T-helper 2 cell treated with Interferon-gamma antibody and Interleukin-4, amounts not matched to agents 5 μg/mL and 100 μg/mL, for 36 hours (primary cell): ENCODE results near the gene TPSAB1.
"Not testable (repeated sequence)": the region's sequence is repeated elsewhere in the genome, so short reads cannot be mapped to it uniquely, and the experiment has no call there.

Experiments used
- DNase-seq: peaks from one replicate; pipeline ENCODE4 v3.0.0; 2021; ENCODE audit warnings: low spot score
- H3K27ac Mint-ChIP-seq: one replicate; pipeline ENCODE4 v1.8.0; 2021; ENCODE audit warnings: mild to moderate bottlenecking, mixed read lengths
- H3K27me3 Mint-ChIP-seq: one replicate; pipeline ENCODE4 v1.8.0; 2021; ENCODE audit warnings: low read depth, mixed read lengths
- H3K36me3 Mint-ChIP-seq: one replicate; pipeline ENCODE4 v1.8.0; 2021; ENCODE audit warnings: low read depth, mixed read lengths
- H3K4me1 Mint-ChIP-seq: one replicate; pipeline ENCODE4 v1.8.0; 2021; ENCODE audit warnings: low read depth, mixed read lengths
- H3K4me3 Mint-ChIP-seq: one replicate; pipeline ENCODE4 v1.8.0; 2022; ENCODE audit warnings: mild to moderate bottlenecking, moderate library complexity, mixed read lengths
- H3K9me3 Mint-ChIP-seq: one replicate; pipeline ENCODE4 v1.8.0; 2021; ENCODE audit warnings: mixed read lengths

The TPSAB1 gene

GRCh38 chr16:1269418-1269817, 28.9 kb downstream of the TPSAB1 start:
- not testable (repeated sequence) for H3K36me3 Mint-ChIP-seq, H3K27ac Mint-ChIP-seq, H3K4me1 Mint-ChIP-seq, H3K4me3 Mint-ChIP-seq, H3K27me3 Mint-ChIP-seq, DNase-seq, H3K9me3 Mint-ChIP-seq

- Mint-ChIP-seq H3K27me3 (no peaks in the 10 kb centered on the region), H3K27ac (no peak overlapping the region), H3K9me3 (no peaks in the 10 kb centered on the region), H3K4me3 (no peak overlapping the region), H3K4me1 (no peaks in the 10 kb centered on the region), H3K36me3 (no peaks in the 10 kb centered on the region)
- DNase-seq: no peak
These were observed 30.8 kb downstream of the TPSAB1 start for GRCh38 chr16:1271380-1271723.

GRCh38 chr16:1271724-1272413, 31.4 kb downstream of the TPSAB1 start:
- not testable (repeated sequence) for H3K4me3 Mint-ChIP-seq, DNase-seq, H3K4me1 Mint-ChIP-seq, H3K36me3 Mint-ChIP-seq, H3K27me3 Mint-ChIP-seq, H3K9me3 Mint-ChIP-seq, H3K27ac Mint-ChIP-seq

- no peaks in the 10 kb centered on the region for H3K9me3 Mint-ChIP-seq
- no peaks in the 10 kb centered on the region for H3K27me3 Mint-ChIP-seq
- no peak for DNase-seq
- no peaks in the 10 kb centered on the region for H3K36me3 Mint-ChIP-seq
- H3K4me3 Mint-ChIP-seq: no peak overlapping the region
- no peak overlapping the region for H3K27ac Mint-ChIP-seq
- H3K4me1 Mint-ChIP-seq: no peaks in the 10 kb centered on the region
These were observed 32.1 kb downstream of the TPSAB1 start for GRCh38 chr16:1272453-1273198.

GRCh38 chr16:1273816-1274215, 33.3 kb downstream of the TPSAB1 start:
- no peak for DNase-seq
- H3K36me3 Mint-ChIP-seq: no peaks in the 10 kb centered on the region
- no peaks in the 10 kb centered on the region for H3K4me1 Mint-ChIP-seq
- no peak overlapping the region for H3K27ac Mint-ChIP-seq
- no peak overlapping the region for H3K4me3 Mint-ChIP-seq
- no peaks in the 10 kb centered on the region for H3K9me3 Mint-ChIP-seq
- H3K27me3 Mint-ChIP-seq: no peaks in the 10 kb centered on the region

GRCh38 chr16:1274767-1275166, 34.3 kb downstream of the TPSAB1 start:
- no peaks in the 10 kb centered on the region for H3K27me3 Mint-ChIP-seq
- no peak overlapping the region for H3K27ac Mint-ChIP-seq
- H3K4me3 Mint-ChIP-seq: no peak overlapping the region
- no peaks in the 10 kb centered on the region for H3K4me1 Mint-ChIP-seq
- no peaks in the 10 kb centered on the region for H3K9me3 Mint-ChIP-seq
- DNase-seq: no peak
- no peaks in the 10 kb centered on the region for H3K36me3 Mint-ChIP-seq

- Mint-ChIP-seq H3K27me3 (no peaks in the 10 kb centered on the region), H3K4me1 (no peaks in the 10 kb centered on the region), H3K27ac (no peak overlapping the region), H3K9me3 (no peaks in the 10 kb centered on the region), H3K4me3 (no peak overlapping the region), H3K36me3 (no peaks in the 10 kb centered on the region)
- no peak for DNase-seq
These were observed 35.5 kb downstream of the TPSAB1 start for GRCh38 chr16:1275791-1276579.

- no peak overlapping the region for H3K27ac Mint-ChIP-seq
- no peaks in the 10 kb centered on the region for H3K27me3 Mint-ChIP-seq
- no peaks in the 10 kb centered on the region for H3K9me3 Mint-ChIP-seq
- no peak for DNase-seq
- H3K4me3 Mint-ChIP-seq: no peak overlapping the region
- H3K4me1 Mint-ChIP-seq: no peaks in the 10 kb centered on the region
- no peaks in the 10 kb centered on the region for H3K36me3 Mint-ChIP-seq
These were observed 36.0 kb downstream of the TPSAB1 start for GRCh38 chr16:1276580-1276878.

GRCh38 chr16:1277151-1277598, 36.7 kb downstream of the TPSAB1 start:
- H3K9me3 Mint-ChIP-seq: no peaks in the 10 kb centered on the region
- H3K4me1 Mint-ChIP-seq: no peaks in the 10 kb centered on the region
- H3K27me3 Mint-ChIP-seq: no peaks in the 10 kb centered on the region

GRCh38 chr16:1277617-1278282, 37.2 kb downstream of the TPSAB1 start:
- Mint-ChIP-seq H3K9me3 (no peaks in the 10 kb centered on the region), H3K27ac (no peak overlapping the region), H3K36me3 (no peaks in the 10 kb centered on the region), H3K27me3 (no peaks in the 10 kb centered on the region), H3K4me3 (no peak overlapping the region), H3K4me1 (no peaks in the 10 kb centered on the region)
- no peak for DNase-seq

More at GRCh38 chr16:1277151-1277598, 36.7 kb downstream of the TPSAB1 start:
- DNase-seq: no peak
- Mint-ChIP-seq H3K27ac (no peak overlapping the region), H3K36me3 (no peaks in the 10 kb centered on the region), H3K4me3 (no peak overlapping the region)

GRCh38 chr16:1278477-1278876, 38.0 kb downstream of the TPSAB1 start:
- Mint-ChIP-seq H3K36me3 (no peaks in the 10 kb centered on the region), H3K27me3 (no peaks in the 10 kb centered on the region)

GRCh38 chr16:1279081-1279944, 38.8 kb downstream of the TPSAB1 start:
- H3K4me1 Mint-ChIP-seq: no peaks in the 10 kb centered on the region
- no peak overlapping the region for H3K4me3 Mint-ChIP-seq
- DNase-seq: no peak
- H3K36me3 Mint-ChIP-seq: no peaks in the 10 kb centered on the region
- H3K9me3 Mint-ChIP-seq: no peaks in the 10 kb centered on the region
- no peak overlapping the region for H3K27ac Mint-ChIP-seq
- no peaks in the 10 kb centered on the region for H3K27me3 Mint-ChIP-seq

More at GRCh38 chr16:1278477-1278876, 38.0 kb downstream of the TPSAB1 start:
- Mint-ChIP-seq H3K9me3 (no peaks in the 10 kb centered on the region), H3K4me1 (no peaks in the 10 kb centered on the region), H3K4me3 (no peak overlapping the region), H3K27ac (no peak overlapping the region)
- DNase-seq: no peak

- no peaks in the 10 kb centered on the region for H3K4me1 Mint-ChIP-seq
- H3K4me3 Mint-ChIP-seq: no peak overlapping the region
- H3K27ac Mint-ChIP-seq: no peak overlapping the region
- H3K27me3 Mint-ChIP-seq: no peaks in the 10 kb centered on the region
- H3K9me3 Mint-ChIP-seq: no peaks in the 10 kb centered on the region
- no peak for DNase-seq
- H3K36me3 Mint-ChIP-seq: no peaks in the 10 kb centered on the region
These were observed 39.6 kb downstream of the TPSAB1 start for GRCh38 chr16:1279945-1280589.
